ENCODE data around the gene OLR1.
"Not testable (repeated sequence)": the region's sequence is repeated elsewhere in the genome, so short reads cannot be mapped to it uniquely, and the experiment has no call there.

Gene OLR1

DNA sequence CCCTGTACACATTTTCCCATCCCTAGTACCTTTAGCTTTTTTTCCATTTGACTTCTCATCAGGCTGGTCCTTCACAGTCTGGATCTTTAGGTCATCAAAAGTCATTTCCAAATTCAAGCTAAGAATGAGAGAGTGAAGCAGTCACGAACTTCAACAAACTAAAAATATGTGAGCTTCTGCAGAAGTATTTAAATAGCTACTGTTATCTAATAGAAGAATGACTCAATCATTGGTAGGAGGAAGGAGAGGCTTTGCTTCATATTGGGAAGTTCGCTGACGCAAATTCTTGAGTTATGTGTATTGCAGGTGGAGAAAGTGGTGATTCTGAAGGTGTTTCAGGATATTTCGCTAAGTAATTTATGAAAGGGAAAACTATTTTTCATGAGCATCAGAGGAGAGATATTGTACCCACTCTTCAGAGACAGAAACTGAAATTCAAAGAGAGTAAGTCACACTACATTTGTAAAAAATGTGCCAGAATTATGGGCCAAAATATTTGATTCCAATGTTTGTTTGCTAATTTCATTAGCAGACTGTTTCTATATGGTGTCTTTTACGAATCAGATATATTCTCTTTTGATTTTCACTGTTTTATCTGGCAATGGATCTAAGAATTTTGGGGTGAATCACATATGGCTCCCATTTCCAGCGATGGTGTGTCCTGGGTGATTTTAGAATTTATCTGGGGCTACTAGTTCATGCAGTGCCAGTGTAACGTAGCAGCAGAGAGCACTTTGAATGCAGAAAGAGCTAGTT lies at the start of gene OLR1:
TSS of gene OLR1 (minus strand) at position 160 of the 756 bp plus-strand sequence. CDS start at position 105, 55 bp downstream.
- no peak for DNase-seq

DNA sequence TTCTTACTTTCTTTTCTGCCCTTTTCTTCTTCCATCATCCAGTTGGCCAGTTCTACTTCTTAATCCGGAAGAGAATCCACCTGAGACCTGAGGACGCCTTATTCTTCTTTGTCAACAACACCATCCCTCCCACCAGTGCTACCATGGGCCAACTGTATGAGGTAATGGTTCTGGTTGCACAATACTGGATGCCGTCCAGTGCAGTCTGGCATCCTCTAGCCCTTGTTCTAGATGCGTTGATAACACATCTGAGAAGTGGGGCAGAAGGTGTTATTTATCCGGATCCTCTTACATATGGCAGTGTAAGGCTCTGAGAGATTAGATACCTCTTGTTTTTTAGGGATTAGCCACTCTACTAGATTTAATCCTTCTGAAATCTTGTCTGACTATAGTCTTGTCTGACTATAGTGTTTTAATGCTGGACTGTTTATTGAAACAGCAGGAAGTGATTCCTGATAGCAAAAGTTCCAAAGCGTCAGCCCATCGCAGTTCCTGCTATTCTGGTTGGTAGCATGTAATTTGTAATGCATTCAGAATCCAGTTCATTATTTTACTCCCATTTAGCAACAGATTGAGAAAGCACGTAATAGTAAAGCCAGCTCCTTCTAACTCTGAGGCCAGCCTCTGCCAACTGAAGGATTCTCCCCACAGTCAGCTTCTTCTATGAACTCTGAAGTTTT lies 48.6 kb upstream of the OLR1 start:
- no peak for DNase-seq

DNA sequence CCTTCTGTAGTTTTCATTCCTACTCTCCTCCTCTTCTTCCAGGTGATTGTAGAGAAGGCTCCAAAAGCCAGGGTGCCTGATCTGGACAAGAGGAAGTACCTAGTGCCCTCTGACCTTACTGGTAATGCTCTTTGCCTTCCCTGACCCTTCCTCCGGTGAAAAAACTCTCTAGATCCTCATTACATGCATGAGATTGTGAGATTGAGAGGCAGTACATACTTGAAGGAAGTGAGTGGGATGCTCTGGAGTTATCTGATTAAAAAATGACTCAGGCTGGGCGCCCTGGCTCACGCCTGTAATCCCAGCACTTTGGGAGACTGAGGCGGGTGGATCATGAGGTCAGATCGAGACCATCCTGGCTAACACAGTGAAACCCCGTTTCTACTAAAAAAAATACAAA lies 46.1 kb upstream of the OLR1 start:
- DNase-seq = no peak

DNA sequence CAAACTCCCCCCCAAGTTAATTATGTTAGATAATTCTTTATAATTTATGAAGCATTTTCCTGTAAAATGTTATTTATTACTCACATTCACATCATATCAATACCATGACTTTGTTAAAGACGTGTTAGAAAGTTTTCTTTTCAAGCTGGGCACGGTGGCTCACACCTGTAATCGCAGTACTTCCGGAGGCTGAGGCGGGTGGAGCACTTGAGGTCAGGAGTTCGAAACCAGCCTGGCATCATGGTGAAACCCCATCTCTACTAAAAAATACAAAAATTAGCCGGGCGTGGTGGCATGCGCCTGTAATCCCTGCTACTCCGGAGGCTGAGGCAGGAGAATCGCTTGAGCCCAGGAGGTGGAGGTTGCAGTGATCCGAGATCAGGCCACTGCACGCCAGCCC lies 44.0 kb upstream of the OLR1 start:
- peak; percentile 24 for DNase-seq

DNA sequence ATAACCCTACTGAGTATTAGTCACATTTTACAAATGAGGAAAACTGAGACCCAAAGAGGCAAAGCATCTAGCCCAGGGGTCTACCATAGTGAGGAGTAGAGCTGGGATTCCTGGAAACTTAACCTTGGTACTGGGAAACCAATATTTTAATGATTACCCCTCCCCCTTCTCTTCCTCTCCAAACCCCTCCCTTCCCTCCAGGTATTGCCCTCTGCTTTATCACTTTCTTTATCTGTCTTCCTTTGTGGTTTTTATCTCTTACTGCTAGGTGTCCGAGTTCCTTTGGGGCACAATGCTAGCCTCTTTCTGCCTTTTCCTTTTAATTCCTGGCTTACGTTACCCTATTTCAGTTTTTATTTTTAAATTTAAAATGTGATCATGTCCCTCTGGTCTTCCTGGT lies 43.5 kb upstream of the OLR1 start:
- DNase-seq = no peak

DNA sequence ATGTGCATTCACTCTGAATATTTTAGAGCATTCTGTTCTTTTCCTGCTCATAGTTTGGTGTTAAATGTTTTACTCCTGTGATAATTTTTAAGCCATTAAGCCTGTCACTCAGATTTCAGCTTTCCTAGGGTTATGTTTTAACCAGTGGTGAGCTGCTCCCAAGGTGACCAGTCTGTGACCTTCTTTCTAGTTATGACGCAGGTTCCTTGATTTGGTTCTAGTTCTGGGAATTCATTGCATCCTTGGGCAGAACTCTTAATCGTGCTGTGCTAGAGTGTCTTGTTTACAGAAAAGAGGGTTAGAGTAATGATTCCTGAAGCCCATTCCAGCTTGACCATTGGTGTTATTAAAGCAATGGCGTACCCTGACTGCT lies 42.9 kb upstream of the OLR1 start:
- no peak for DNase-seq

DNA sequence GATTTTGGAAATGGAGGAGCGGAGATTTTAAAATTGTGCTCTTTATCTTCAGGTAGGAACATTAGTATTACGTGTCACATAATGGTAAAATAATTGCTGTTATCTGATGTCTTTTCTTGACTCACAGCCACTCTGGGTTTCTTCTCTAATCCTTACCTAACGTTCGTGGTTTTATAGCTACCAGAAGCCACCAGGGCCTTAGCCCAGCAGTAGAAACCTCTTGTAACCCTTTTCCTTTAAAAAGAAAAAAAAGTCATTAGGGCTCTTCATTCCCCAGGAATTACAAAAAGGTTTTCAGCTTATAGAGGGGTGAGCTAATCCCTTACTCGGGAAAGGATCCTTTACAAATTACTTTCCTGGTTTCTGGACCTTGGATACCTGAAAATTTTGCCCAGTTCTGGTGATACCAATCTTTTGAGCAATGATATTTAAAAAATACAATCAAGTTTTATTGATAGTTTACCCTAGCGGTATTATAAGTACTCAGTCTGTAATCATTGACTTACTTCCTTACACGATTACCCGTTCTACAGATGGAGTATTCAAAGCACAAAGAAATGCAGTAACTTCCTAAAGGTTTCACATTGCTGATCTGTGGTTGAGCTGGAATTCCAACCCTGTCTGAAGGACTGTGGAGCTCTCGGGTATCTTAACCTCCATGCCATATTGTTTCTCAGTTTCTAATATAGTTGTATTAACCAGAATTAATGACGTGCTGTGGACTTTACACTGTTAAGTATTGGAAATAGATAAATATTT lies 42.4 kb upstream of the OLR1 start:
- DNase-seq = no peak

DNA sequence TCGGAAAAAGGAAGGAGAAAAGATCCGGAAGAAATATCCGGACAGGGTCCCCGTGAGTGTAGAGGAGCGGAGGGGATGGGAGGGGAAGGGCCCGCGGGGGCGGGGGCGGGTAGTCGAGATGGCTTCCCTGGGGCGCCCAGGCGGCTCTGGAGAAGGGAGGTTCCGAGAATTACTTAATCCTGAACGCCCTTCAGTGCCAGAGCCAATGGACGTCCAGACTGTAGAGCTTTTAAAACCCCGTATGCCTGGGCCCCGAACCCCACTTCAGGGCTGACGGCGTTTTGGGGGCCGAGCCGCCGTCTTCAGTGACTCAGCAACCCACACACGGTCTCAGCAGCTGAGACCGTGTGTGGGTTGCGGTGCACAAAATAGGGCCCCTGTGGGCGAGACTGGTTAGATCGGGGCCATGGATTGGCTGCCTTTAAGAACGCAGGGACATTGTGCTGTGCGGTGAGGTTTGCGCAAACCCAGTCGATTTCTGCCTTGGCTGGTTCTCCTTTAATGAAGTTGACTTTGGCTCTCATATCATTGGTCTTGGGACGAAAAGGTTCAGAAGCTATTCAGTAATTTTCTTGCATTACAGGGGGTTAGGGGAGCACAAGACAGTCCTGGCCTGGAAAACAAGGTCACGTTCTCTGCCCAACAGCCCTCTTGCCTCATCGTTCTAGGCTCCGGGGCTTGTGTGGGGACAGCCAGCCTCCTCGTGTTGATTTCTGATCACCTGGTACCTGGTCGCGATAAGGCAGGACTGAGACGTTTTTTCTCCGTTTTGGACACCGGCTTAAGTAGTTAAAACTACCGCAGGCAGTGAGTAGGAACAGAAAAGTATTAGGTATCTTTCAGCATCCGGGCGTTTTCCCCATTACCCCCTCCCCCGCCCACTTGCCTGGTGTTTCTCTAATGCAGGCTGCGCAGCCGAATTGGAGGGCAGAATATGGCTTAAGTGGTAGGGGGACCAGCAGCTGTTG lies 41.5 kb upstream of the OLR1 start:
- DNase-seq = peak; percentile 80

DNA sequence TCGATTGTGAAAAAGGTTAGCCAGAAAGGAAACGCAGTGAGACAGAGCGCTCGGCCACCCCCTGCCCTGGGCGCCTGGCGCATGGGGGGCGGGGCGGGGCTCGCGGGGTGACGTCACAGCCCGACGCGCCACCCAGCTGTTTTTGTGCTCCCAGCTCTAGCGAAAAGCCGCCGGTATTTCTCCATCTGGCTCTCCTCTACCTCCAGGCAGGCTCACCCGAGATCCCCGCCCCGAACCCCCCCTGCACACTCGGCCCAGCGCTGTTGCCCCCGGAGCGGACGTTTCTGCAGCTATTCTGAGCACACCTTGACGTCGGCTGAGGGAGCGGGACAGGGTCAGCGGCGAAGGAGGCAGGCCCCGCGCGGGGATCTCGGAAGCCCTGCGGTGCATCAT lies 40.8 kb upstream of the OLR1 start, which contains the start of gene GABARAPL1:
TSS of gene GABARAPL1 (plus strand) at position 139 of the 393 bp plus-strand sequence. CDS start at position 392, 253 bp downstream.
- DNase-seq = peak; percentile 82

DNA sequence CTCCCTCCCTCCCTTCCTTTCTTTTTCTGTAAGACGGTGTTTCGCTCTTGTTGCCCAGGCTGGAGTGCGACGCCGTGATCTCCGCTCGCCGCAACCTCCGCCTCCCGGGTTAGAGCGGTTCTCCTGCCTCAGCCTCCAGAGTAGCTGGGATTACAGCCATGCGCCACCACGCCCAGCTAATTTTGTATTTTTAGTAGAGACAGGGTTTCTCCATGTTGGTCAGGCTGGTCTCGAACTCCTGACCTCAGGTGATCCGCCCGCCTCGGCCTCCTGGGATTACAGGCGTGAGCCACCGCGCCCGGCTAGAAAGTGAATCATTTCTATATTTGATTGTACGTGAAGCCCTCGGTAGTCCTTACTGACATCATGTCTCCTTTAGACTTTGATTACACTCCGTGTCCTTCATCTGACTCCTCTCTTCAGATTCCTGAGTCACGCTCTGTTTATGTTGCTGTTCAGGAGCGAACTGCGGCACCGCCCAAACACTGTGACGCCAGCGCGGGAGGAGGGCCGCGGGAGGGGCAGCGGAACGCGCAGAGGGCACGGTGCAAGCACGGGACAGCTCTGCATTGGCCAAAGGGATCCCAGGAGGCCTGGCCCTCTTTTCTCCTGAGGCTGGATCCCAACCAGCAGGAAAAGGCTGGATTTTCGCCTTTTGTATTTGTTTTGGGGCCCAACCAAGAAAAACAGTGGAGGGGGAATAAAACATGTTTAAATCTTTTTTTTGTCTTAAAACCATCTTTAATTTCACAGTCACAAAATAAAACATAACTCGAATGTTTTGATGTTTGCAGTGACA lies 40.2 kb upstream of the OLR1 start:
- DNase-seq = peak; percentile 88

DNA sequence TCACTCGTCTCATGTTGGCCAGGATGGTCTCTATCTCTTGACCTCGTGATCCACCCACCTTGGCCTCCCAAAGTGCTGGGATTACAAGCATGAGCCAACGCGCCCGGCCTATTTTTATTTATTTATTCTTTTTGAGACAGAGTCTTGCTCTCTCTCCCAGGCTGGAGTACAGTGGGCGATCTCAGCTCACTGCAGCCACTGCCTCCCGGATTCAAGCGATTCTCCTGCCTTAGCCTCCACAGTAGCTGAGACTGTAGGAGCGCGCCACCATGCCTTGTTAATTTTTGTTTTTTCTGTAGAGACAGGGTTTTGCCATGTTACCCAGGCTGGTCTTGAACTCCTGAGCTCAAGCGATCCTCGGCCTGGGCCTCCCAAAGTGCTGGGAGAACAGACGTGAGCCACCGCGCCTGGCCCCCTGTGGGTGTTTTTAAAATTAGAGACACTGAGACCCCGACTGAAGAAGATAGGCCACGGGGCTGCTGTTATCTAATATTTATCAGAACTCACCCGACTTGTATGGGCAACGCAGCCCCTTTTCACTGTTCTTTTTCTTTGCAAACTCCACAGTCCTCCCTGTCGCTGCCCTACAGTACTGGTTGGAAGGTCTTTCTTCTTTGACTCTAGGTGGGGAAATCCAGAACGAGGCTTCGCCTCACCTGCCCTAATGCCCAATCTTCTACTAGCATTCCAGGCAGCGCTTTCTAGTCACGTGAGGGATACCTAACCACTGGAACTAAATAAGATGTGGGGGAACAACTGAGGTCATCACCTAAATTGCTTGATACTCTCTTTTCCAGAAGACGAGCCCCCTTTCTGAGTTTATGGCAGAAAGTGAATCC lies 39.4 kb upstream of the OLR1 start:
- DNase-seq = no peak

DNA sequence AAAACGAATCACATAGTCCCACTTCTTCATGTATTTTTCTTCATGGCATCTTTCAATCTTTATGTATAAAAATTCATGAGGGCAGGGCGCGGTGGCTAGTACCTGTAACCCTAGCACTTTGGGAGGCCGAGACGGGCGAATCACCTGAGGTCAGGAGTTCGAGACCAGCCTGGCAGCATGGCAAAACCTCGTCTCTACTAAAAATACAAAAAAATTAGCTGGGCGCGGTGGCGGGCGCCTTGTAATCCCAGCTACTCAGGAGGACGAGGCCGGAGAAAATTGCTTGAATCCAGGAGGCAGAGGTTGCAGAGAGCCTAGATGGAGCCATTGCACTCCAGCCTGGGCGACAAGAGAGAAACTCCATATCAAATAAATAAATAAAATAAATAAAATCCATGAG lies 38.3 kb upstream of the OLR1 start:
- DNase-seq = no peak

DNA sequence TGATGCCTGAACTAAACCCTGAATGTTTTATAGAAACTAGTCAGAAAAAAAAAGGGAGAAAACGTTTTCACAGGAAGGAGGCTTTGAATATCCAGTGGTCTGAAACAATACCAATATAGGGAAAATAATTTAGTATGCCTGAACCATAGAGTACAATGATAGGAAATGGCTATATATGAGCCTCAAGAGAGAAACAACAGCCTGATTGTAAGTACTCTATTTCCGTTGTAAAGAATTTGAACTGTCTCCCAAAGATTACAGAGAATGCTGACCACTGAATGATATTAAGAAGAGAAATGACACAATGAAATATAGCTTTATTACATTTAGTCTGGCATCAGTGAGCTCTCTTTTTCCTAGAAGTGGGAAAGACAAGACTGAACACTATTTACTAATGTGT lies 35.2 kb upstream of the OLR1 start:
- no peak for DNase-seq

DNA sequence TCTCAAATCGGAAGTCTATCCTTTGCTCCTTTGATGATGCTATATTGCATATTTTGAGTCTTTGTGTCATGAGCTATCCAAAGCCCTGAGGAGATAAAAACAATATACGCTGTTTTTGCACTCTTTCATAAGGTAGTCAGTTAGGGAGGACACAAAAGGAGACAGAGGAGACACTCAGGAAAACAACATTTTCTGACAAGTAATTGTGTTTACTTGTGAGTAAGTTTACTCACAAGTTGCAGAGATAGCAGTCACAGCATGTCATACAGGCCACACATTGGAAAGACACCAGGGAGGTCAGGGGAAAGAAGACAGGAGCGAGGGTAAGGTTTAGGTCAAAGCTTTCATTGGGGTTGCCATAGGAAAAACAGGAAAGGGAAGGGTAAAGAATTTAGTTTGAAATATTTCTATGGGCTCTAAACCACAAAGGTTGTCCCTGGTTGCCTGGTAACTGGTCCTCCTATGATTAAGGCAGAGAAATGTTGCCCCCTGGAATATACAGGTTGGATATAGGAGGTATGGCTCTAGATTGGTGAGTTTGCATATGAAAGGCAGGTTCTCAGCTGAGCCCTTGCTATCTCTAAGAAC lies 33.4 kb upstream of the OLR1 start:
- no peak for DNase-seq

DNA sequence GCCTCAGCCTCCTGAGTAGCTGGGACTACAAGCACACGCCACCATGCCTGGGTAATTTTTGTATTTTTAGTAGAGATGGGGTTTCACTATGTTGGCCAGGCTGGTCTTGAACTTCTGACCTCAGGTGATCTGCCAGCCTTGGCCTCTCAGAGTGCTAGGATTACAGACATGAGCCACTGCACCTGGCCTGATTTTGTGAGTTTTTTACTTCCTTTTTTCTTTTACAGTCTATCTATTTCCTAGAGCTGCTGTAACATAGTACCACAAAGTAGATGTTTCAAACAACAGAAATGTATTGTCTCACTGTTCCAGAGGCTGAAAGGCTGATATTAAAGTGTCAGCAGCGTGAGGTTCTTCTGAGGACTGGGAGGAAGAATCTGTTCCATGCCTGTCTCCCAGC lies 32.6 kb upstream of the OLR1 start:
- DNase-seq = not testable (repeated sequence)

DNA sequence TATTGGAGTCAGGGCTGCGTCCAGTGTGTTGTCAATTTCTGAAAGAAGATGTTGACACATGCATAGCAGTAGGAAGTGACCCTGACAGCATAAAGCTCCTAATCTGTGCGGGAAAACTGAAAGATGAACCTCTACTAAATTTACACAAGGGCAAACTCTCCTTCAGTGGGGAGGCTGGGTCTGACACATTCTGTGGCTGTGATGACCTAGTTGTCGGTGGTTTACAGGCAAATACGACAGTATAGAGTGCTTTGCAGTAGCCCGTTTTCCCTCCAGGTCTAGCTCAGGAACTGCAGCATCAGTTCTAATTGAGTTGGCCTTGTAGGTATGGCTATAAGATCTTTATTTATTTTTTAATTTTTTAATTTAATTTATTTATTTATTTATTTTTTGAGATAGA lies 25.9 kb upstream of the OLR1 start:
- DNase-seq = no peak

DNA sequence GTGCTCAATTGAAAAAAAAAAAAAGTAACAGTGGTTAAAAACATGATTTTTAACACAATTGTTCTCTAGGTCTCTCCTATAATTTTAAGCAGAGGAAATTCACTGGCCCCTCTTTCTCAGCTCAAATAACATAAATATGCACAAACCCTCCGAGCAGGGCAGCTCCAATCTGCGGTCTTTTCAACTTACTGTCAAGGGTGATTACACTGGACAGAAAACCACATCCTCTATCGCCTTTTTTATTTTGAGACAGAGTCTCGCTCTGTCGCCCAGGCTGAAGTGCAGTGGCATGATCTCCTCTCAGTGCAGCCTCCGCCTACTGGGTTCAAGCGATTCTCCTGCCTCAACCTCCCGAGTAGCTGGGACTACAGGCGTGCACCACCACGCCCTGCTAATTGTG lies 24.3 kb upstream of the OLR1 start:
- DNase-seq = no peak

DNA sequence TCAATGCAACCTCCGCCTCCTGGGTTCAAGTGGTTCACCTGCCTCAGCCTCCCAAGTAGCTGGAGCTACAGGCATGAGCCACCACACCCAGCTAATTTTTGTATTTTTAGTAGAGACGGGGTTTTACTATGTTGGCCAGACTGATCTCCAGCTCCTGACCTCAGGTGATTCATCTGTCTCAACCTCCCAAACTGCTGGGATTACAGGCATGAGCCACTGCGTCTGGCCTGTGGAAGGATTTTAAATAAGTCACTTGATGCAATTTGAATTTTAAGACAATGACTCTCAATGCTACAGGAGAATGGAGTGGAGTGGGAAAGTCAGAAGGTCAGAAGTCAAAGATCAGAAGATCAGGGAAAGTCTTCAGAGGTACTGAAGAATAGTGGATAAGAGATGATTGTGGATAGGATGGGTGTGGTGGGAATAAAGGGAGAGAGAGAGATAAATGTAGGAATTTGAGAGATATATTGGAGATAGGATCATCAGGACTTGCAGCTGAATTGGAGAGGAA lies 22.3 kb upstream of the OLR1 start:
- no peak for DNase-seq

DNA sequence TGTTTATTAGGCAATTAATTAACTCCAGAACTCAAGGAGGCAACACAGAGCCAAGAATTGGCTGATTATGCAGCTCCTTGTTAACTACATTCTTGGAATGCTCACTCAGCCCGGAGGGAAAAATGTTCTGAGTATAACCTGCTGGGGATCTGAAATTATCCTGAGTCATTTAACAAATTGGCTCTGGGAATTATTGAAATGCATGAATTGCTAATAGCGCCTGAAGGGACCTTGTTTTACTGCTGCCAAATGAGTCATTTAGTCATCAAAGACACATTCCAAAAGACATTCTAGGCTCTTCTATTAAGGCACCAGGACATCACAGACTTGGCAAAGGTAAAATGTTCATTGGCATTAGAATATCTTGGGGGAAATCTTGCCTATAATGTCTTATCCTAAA lies 19.9 kb upstream of the OLR1 start:
- DNase-seq = no peak

Data from activated CD8-positive, alpha-beta memory T cell treated with anti-CD3 and anti-CD28 coated beads, Interleukin-2, amount 50 U/mL, for 4 hours (primary cell).